HCT116 (cell line): ENCODE data around the gene EXOC4. TPM values are rescaled to one million over a fixed set of nuclear protein-coding genes. Genes with fewer than 3 reads are reported as not detected.

Source experiments
- ATAC-seq: fragments of 200-7000 bp; cut with Tn5 transposase; 2 replicates; pipeline ENCODE4 v1.9.1; 2020; ENCODE audit warnings: mild to moderate bottlenecking, moderate library complexity
- BruUV-seq: library from RNA; stranded (reverse); fragments of 400-500 nt; replicated peaks from 2 replicates; lab custom pipeline; 2021; lab: Mats Ljungman, UMichigan
- CTCF ChIA-PET: fragments of 300-600 bp; sonication (Branson Sonifier 250); formaldehyde crosslinking; loops from one replicate; lab custom pipeline; 2021; ENCODE audit warnings: antibody characterized with exemption; lab: Charles Lee
- POLR2A ChIA-PET: fragments of 300-600, 350-600 bp; sonication (Branson Sonifier 250); formaldehyde crosslinking; loops from one replicate; lab custom pipeline; 2021; ENCODE audit warnings: antibody characterized with exemption; lab: Charles Lee
- RAD21 ChIA-PET, 2 experiments: fragments of 300-600 bp; sonication (Branson Sonifier 250); formaldehyde crosslinking; loops; one replicate each; lab custom pipeline; 2023; ENCODE audit warnings: low total read pairs in 2 of 2; ENCODE audit not compliant: uncharacterized antibody in 2 of 2, unreplicated experiment in 2 of 2, low non-redundant PET in 1 of 2; lab: Charles Lee
- DNase-seq: peaks from one replicate; pipeline ENCODE4 v3.0.0-alpha.2; 2010; ENCODE audit warnings: low read depth, low spot score
- H2AFZ ChIP-seq: fragments of 200-600 bp; shearing (Covaris generic), sonication (generic); 2 replicates; pipeline ENCODE4 v1.6.1; 2017; ENCODE audit warnings: low read depth, mixed run types, mixed read lengths, antibody characterized with exemption, low read length; ENCODE audit not compliant: poor library complexity, severe bottlenecking
- H3K27ac ChIP-seq: 2 replicates; pipeline ENCODE4 v1.5.1; 2012; ENCODE audit warnings: low read depth, low read length
- H3K27me3 ChIP-seq: fragments of 200-600 bp; sonication (generic); 2 replicates; pipeline ENCODE4 v1.6.1; 2016; ENCODE audit warnings: mixed run types, low read length, mixed read lengths; ENCODE audit not compliant: insufficient read depth
- H3K36me3 ChIP-seq, 2 experiments: fragments of 200-500 bp in 1 of 2; fragments of 200-600 bp in 1 of 2; sonication (Bioruptor generic) in 1 of 2; sonication (generic) in 1 of 2; 2 replicates each; pipeline versions ENCODE4 v1.5.1 to v1.6.1; 2014 to 2016; ENCODE audit warnings: low read length in 2 of 2, inconsistent platforms in 1 of 2, mixed read lengths in 1 of 2, mixed run types in 1 of 2; ENCODE audit not compliant: insufficient read depth in 2 of 2, control insufficient read depth in 1 of 2
- H3K4me1 ChIP-seq, 2 experiments: fragments of 200-600 bp in 1 of 2; sonication (generic) in 1 of 2; 2 replicates each; pipeline versions ENCODE4 v1.5.1 to v1.6.1; 2012 to 2017; ENCODE audit warnings: low read length in 2 of 2, inconsistent platforms in 1 of 2, mild to moderate bottlenecking in 1 of 2, mixed read lengths in 1 of 2, mixed run types in 1 of 2, moderate library complexity in 1 of 2; ENCODE audit not compliant: insufficient read depth in 2 of 2, control insufficient read depth in 1 of 2
- H3K4me2 ChIP-seq: fragments of 200-600 bp; sonication (generic); 2 replicates; pipeline ENCODE4 v1.6.1; 2017; ENCODE audit warnings: mixed run types, low read length, mixed read lengths
- H3K4me3 ChIP-seq, 2 experiments: fragments of 200-600 bp in 1 of 2; sonication (generic) in 1 of 2; replicated peaks in 1 of 2; 2 replicates each; pipeline ENCODE4 v1.5.1; 2011 to 2016; ENCODE audit warnings: low read length in 2 of 2, control low read depth in 1 of 2, low read depth in 1 of 2, mild to moderate bottlenecking in 1 of 2, mixed read lengths in 1 of 2, mixed run types in 1 of 2
- H3K79me2 ChIP-seq: fragments of 200-600 bp; sonication (generic); 2 replicates; pipeline ENCODE4 v1.6.1; 2017; ENCODE audit warnings: mild to moderate bottlenecking, mixed run types, low read length, moderate library complexity, mixed read lengths; ENCODE audit not compliant: insufficient read depth
- H3K9ac ChIP-seq: fragments of 200-600 bp; sonication (generic); 2 replicates; pipeline ENCODE4 v1.6.1; 2016; ENCODE audit warnings: low read length, mixed read lengths
- H3K9me2 ChIP-seq: fragments of 200-600 bp; sonication (generic), shearing (Covaris generic); 2 replicates; pipeline ENCODE4 v1.6.1; 2017; ENCODE audit warnings: mixed run types, mild to moderate bottlenecking, moderate library complexity; ENCODE audit not compliant: insufficient read depth
- H3K9me3 ChIP-seq, 2 experiments: fragments of 200-500 bp in 1 of 2; fragments of 200-600 bp in 1 of 2; sonication (Bioruptor generic) in 1 of 2; sonication (generic) in 1 of 2; 2 replicates each; pipeline ENCODE4 v1.6.1; 2014 to 2017; ENCODE audit warnings: low read length in 2 of 2, mixed read lengths in 2 of 2, inconsistent platforms in 1 of 2, low read depth in 1 of 2, mild to moderate bottlenecking in 1 of 2, mixed run types in 1 of 2, moderate library complexity in 1 of 2; ENCODE audit not compliant: control insufficient read depth in 1 of 2, insufficient read depth in 1 of 2
- H4K20me1 ChIP-seq: fragments of 200-600 bp; sonication (generic), shearing (Covaris generic); 2 replicates; pipeline ENCODE4 v1.6.1; 2017; ENCODE audit warnings: mixed run types, mild to moderate bottlenecking, moderate library complexity; ENCODE audit not compliant: insufficient read depth
- ATF3 ChIP-seq: IDR thresholded peaks from 2 replicates; pipeline ENCODE4 v1.6.1; 2012
- CBX3 ChIP-seq: IDR thresholded peaks from 2 replicates; pipeline ENCODE4 v1.6.1; 2012; ENCODE audit warnings: low read depth
- CEBPB ChIP-seq: IDR thresholded peaks from 2 replicates; pipeline ENCODE4 v1.6.1; 2012; ENCODE audit warnings: low read depth
- EGR1 ChIP-seq: IDR thresholded peaks from 2 replicates; pipeline ENCODE4 v1.6.1; 2012; ENCODE audit warnings: low read depth
- ELF1 ChIP-seq: IDR thresholded peaks from 2 replicates; pipeline ENCODE4 v1.6.1; 2012; ENCODE audit warnings: low read depth, borderline replicate concordance
- MAX ChIP-seq: IDR thresholded peaks from 2 replicates; pipeline ENCODE4 v1.6.1; 2012
- REST ChIP-seq: IDR thresholded peaks from 2 replicates; pipeline ENCODE4 v1.6.1; 2012; ENCODE audit warnings: low read depth
- YY1 ChIP-seq: IDR thresholded peaks from 2 replicates; pipeline ENCODE4 v1.6.1; 2011; ENCODE audit warnings: low read length, low read depth, moderate library complexity, mild to moderate bottlenecking; ENCODE audit not compliant: insufficient replicate concordance; ENCODE audit errors: extremely low read depth
- ZBTB33 ChIP-seq: IDR thresholded peaks from 2 replicates; pipeline ENCODE4 v1.6.1; 2011; ENCODE audit warnings: mild to moderate bottlenecking, low read length, moderate library complexity; ENCODE audit not compliant: insufficient replicate concordance; ENCODE audit errors: extremely low read depth
- intact Hi-C: fragments of 100-400 bp; cut with micrococcal nuclease; formaldehyde crosslinking; loops from 2 replicates; pipeline ENCODE4 v1.10.0; 2022
- total RNA-seq: library from RNA; stranded (reverse); gene quantifications from one replicate; pipeline ENCODE4 v1.2.1, GENCODE V29; 2021; ENCODE audit not compliant: unreplicated experiment

EXOC4 gene
- total RNA-seq, 1 experiment from 2014 or later: 40.3 TPM

GRCh38 chr7:134048166-134048565 lies 795.3 kb downstream of the EXOC4 start:
- CTCF ChIA-PET: no interaction called here
- Histone ChIP-seq H3K9me3 (no peaks in the 10 kb centered on the region), H3K9ac (no peak overlapping the region), H3K79me2 (no peaks in the 10 kb centered on the region), H2AFZ (no peak overlapping the region), H3K4me3 (no peak overlapping the region), H4K20me1 (no peaks in the 10 kb centered on the region), H3K36me3 (no peaks in the 10 kb centered on the region), H3K4me2 (no peak overlapping the region), H3K4me1 (no peaks in the 10 kb centered on the region), H3K9me2 (no peaks in the 10 kb centered on the region), H3K27me3 (no peaks in the 10 kb centered on the region), H3K27ac (no peak overlapping the region)
- no peak for TF ChIP-seq MAX
- TF ChIP-seq REST: no peak
- TF ChIP-seq CBX3: no peak
- no peak for TF ChIP-seq ATF3
- TF ChIP-seq YY1: no peak
- no peak for TF ChIP-seq ELF1
- no peak for TF ChIP-seq ZBTB33
- TF ChIP-seq EGR1: no peak
- no peak for TF ChIP-seq CEBPB
- intact Hi-C loops: no loop called here
- ATAC-seq (no peak), DNase-seq (no peak)
- POLR2A ChIA-PET: no interaction called here
- RAD21 ChIA-PET: no interaction called here
- no TSS peak for BruUV-seq
